HFF-Myc (cell line): ENCODE data around the gene GRHL3.

ENCODE experiments used
- DNase-seq: peaks from one replicate; pipeline ENCODE4 v3.0.0-alpha.2; 2011; ENCODE audit warnings: low read depth; ENCODE audit errors: extremely low read depth
- H3K4me3 ChIP-seq: replicated peaks from 2 replicates; pipeline ENCODE4 v1.5.1; 2011; ENCODE audit warnings: low read depth, mild to moderate bottlenecking, control low read depth, low read length
- TF ChIP-seq, protein P1 (sequence below): IDR thresholded peaks from 2 replicates; pipeline ENCODE4 v1.5.1; 2012; ENCODE audit warnings: mild to moderate bottlenecking, low read depth, low read length, control low read depth; ENCODE audit errors: missing control alignments

GRHL3 gene

DNA sequence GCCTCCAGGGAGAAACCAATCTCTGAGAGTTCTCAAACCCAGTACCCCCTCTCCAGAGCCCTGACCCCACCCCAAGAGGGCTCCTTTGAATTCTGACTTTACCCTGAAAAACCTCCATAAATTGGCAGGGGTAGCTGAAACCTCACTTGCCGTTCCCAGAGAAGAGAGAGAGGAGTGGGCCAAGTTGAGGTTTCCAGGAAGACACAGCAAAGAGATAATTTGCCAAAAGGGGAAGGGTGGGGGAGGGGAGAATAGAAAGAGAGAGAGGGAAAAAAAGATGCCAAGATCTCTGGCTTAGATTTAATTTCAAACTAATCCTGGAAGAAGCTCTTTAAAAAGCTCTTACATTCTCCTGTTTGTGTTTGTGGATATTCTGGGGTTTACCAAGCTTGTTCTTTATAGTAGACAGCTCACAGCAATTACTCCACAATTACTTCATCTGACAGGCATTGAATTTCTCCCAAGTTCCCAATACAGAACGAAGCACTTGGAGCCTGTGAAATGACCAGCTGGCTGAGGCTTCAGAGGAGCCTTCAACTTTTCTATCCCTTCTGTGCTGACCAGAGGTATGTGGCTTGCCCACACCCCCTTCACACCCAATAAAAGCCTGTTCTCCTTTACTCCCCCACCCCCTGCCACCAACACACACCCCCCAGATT lies 1.1 kb upstream of the GRHL3 start:
- no peak overlapping the region for H3K4me3 ChIP-seq
- TF ChIP-seq, protein P1, sequence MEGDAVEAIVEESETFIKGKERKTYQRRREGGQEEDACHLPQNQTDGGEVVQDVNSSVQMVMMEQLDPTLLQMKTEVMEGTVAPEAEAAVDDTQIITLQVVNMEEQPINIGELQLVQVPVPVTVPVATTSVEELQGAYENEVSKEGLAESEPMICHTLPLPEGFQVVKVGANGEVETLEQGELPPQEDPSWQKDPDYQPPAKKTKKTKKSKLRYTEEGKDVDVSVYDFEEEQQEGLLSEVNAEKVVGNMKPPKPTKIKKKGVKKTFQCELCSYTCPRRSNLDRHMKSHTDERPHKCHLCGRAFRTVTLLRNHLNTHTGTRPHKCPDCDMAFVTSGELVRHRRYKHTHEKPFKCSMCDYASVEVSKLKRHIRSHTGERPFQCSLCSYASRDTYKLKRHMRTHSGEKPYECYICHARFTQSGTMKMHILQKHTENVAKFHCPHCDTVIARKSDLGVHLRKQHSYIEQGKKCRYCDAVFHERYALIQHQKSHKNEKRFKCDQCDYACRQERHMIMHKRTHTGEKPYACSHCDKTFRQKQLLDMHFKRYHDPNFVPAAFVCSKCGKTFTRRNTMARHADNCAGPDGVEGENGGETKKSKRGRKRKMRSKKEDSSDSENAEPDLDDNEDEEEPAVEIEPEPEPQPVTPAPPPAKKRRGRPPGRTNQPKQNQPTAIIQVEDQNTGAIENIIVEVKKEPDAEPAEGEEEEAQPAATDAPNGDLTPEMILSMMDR, result no peak
- DNase-seq, result no peak

DNA sequence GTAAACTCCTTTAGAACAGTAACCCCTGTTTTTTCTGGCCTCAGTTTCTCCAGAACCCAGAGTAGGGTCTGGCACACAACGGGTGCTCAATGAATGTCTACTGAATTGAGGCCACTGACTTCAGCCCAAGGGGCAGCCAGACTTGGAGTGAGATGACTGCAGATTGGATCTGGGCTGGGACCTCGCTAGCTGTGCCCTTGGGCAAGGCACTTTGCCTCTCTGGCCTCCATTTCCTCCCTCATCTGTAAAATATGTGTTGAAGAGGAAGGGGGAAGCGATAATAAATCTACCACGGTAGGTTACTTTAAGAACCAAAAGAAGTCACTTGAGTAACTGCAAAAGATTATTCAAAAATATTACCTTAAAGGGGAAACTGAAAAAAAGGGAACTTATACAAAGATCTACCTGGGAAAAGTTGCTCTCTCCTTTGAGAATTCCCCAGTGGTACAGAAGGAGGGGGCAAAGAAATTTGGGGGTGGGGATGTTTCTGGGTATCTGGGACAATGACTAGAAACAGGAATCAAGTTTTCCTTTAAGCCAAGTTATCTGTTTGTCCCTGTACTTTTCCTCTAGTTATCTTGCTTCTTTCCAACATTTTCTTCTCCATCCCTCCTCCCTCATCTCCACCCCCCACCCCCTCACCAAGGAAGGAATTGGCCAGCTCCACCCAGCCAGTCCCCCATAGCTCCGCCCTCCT lies 394 bp upstream of the GRHL3 start:
- no peak for DNase-seq
- no peak overlapping the region for H3K4me3 ChIP-seq
- TF ChIP-seq, protein P1, result no peak

DNA sequence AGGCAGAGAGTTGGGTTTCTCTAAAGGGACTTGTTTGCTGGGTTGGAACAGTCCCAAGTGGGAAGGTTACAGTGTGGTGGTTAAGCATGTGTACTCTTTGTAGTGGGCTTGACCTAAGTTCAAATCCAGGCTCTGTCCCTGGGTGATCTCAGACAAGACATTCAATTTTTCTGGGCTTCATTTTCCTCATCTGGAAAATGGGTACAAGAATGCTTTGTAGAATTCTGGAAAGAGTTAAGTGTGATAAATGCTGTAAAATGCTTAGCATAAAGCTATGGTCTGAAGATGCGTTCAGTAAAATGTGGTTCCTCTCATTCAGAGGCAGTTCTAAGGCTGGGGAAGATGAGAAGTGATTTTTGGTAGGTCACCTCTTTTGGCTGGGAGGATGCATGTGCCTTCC lies 805 bp downstream of the GRHL3 start:
- TF ChIP-seq, protein P1, result no peak
- H3K4me3 ChIP-seq, result no peak overlapping the region
- DNase-seq, result no peak

DNA sequence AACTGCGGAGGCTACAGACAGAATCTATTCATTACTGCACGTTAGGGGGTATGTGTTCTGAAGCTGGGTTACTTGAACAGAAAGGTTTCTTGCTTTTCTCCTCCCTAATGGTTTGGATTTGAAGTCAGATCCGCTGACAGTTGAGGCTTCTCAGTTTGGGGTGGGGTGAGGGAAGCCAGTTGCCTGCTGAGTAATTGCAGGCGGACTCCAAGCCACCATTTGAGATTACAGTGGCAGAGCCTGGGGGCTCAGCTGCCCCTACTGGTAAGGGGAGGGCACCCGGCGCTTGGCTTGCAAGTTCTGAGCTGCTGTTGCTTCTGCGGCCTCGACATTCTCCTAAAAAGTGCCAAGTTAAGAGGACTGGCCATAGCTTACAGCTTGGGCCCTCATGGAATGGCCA lies 2.0 kb downstream of the GRHL3 start:
- H3K4me3 ChIP-seq, result no peak overlapping the region
- TF ChIP-seq, protein P1, result no peak
- no peak for DNase-seq

DNA sequence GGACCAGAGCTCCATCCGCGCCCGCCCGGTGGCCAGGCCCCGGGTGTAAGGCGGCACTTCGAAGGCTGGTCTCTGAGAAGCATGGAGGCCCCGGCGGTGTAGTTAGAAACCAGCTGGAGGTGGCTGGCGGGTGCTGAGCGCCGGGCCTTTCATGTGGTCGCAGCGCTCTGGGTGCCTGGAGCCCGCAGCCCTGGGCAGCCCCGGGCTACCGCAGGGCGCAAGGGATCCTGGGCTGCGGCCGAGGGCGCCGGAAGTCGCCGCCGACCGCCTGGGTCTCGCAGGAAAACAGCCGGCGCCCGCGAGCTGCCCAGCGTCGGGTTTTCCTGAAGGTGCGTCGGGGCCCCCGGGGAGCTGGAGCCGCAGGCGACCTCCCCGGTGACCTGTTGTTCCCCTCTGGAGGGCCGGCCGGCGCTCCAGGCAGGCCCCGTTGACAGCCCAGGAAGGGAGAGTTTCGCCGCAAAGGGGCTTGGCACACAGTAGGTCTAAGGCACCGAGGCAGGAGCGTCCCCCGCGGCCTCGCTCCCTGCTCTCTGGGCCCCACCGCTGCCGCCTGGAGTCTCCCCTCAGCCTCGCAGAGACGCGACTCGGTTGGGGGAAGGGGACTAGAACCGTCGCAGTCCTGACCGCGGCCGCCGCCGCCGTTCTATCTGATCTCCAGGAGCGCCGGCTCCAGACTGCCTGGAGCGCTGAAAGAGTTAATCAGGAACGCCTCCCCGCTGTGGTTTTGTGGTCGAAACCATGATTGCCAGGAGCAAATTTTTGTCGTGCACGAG lies 2.7 kb downstream of the GRHL3 start:
- peak overlapping the region; percentile 34 for H3K4me3 ChIP-seq
- TF ChIP-seq, protein P1, result no peak
- peak; percentile 63 for DNase-seq

DNA sequence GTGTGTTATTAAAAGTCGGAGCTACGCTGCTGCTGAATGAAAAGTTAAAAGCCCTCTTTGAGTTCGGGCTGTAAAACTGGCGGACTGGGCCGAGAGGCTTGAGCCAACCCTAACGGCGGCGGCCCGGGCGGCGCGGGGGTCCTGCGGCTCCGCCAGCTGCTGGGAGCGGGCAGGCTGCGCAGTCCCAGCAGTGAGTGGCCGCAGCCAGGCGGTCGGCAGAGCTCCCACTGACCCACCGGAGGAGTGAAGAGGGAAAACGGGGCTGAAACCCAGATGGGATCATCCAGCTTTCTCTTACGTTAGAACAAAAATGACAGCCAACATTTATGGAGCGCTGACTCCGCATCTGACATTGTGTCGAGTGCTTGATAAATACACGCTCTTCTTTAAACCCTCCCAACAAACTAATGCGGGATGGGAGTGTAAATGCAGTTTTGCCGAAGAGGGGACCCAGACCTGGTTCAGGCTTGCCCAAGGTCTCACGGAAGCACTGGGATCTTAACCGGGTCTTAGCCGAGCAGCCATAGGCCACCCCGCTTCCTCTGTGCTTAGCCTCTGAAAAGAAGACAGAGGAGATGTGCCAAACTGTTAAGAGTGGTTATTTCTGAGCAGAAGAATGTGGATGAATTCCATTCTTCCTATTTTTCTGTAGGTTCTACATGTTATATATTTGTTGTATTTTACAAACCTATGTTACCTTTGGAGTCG lies 3.5 kb downstream of the GRHL3 start:
- H3K4me3 ChIP-seq, result peak overlapping the region; percentile 34
- TF ChIP-seq, protein P1, result no peak
- no peak for DNase-seq
